ENCODE results near the gene CTNNA3. TPM values are rescaled to one million over a fixed set of nuclear protein-coding genes. Genes with fewer than 3 reads are reported as not detected.
"Not testable (repeated sequence)": the region's sequence is repeated elsewhere in the genome, so short reads cannot be mapped to it uniquely, and the experiment has no call there.

The CTNNA3 gene
- total RNA-seq, 4 donors from 2014 or later, result 1.2 to 7.1 (median 1.3) TPM

- ATAC-seq (ENCODE audit: low FRiP score) (no peak), DNase-seq (ENCODE audit: low spot score) (no peak)
- TF ChIP-seq, protein P1, sequence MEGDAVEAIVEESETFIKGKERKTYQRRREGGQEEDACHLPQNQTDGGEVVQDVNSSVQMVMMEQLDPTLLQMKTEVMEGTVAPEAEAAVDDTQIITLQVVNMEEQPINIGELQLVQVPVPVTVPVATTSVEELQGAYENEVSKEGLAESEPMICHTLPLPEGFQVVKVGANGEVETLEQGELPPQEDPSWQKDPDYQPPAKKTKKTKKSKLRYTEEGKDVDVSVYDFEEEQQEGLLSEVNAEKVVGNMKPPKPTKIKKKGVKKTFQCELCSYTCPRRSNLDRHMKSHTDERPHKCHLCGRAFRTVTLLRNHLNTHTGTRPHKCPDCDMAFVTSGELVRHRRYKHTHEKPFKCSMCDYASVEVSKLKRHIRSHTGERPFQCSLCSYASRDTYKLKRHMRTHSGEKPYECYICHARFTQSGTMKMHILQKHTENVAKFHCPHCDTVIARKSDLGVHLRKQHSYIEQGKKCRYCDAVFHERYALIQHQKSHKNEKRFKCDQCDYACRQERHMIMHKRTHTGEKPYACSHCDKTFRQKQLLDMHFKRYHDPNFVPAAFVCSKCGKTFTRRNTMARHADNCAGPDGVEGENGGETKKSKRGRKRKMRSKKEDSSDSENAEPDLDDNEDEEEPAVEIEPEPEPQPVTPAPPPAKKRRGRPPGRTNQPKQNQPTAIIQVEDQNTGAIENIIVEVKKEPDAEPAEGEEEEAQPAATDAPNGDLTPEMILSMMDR (IDR thresholded peaks at IDR 0.05), result no peak
Measured at GRCh38 chr10:67464278-67464677, 231.7 kb downstream of the CTNNA3 start.

DNA sequence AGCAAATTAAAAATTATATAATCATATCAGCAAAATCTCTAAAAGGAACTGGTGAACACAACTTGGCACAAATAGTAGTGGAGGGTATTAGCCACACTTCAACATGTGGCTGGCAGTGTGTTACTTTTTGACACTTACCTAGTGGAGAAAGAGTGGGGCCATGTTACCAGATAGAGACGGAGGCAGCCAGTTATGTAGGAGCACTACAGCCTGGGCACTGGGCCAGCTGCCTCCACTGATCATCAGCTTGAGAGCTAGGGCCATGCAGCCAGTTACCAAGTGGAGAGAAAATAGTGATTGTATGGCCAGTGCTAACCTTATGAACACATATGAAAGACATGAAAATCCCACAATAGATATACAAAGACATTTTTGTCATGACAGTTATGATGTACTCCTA is 243.1 kb downstream of the CTNNA3 start:
- ATAC-seq (ENCODE audit: low FRiP score) (no peak), DNase-seq (ENCODE audit: low spot score) (no peak)
- TF ChIP-seq, protein P1 (IDR thresholded peaks at IDR 0.05), result no peak

GRCh38 chr10:67438605-67439304 is 257.2 kb downstream of the CTNNA3 start:
- ATAC-seq (ENCODE audit: low FRiP score) (no peak), DNase-seq (ENCODE audit: low spot score) (no peak)
- TF ChIP-seq, protein P1 (IDR thresholded peaks at IDR 0.05), result no peak

GRCh38 chr10:67433276-67433675 is 262.7 kb downstream of the CTNNA3 start:
- ATAC-seq (ENCODE audit: low FRiP score) (no peak), DNase-seq (ENCODE audit: low spot score) (no peak)
- TF ChIP-seq, protein P1 (IDR thresholded peaks at IDR 0.05), result no peak

- no peak for DNase-seq (ENCODE audit: low spot score)
- TF ChIP-seq, protein P1 (IDR thresholded peaks at IDR 0.05), result no peak
- ATAC-seq (ENCODE audit: low FRiP score), result no peak
Measured at GRCh38 chr10:67402620-67403019, 293.4 kb downstream of the CTNNA3 start.

DNA sequence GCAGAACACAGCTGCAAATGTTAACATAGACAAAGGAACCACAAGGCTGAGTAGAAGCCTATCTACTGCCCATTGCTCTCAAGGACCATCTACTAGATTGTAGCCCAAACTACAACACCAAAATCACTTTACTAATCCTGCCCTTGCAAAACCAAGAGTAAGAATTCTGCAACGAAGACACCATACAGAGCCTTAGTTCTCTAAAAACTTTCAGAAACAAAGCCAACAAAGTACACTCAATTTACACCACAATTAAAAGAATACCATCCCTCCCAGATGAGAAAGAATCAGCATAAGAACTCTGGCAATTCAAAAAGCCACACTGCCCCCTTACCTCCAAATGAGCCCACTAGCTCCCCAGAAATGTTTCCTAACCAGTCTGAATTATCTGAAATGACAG is 294.3 kb downstream of the CTNNA3 start:
- TF ChIP-seq, protein P1 (IDR thresholded peaks at IDR 0.05), result no peak
- no peak for ATAC-seq (ENCODE audit: low FRiP score)
- DNase-seq (ENCODE audit: low spot score), result no peak

GRCh38 chr10:67386841-67387533 is 309.0 kb downstream of the CTNNA3 start:
- ATAC-seq (ENCODE audit: low FRiP score); DNase-seq (ENCODE audit: low spot score): not testable (repeated sequence)

Data from omental fat pad (tissue), 4 donors.